ENCODE measurements around the gene MMP11. TPM values are rescaled to one million over a fixed set of nuclear protein-coding genes. Genes with fewer than 3 reads are reported as not detected.
A peak's percentile ranks its signal among the peaks of the same experiment; 100 is the strongest.

MMP11 gene
- total RNA-seq, 2 experiments from 2014 or later, result 0.27 to 0.50 TPM

GRCh38 chr22:23777776-23778576 lies 5.3 kb downstream of the MMP11 start:
- no peak overlapping the region for H3K4me3 Mint-ChIP-seq
- H3K27me3 Mint-ChIP-seq, result peaks cover 15% of the 10 kb centered on the region
- H3K4me1 Mint-ChIP-seq, result peaks cover 3% of the 10 kb centered on the region
- ChIA-PET POLR2A (no interaction called here), CTCF (interaction anchor here (0.6 to 1.2 kb wide), 3 partner anchors 9 to 172 kb away, joined by 3 to 5 read pairs (median 4); no protein-coding TSS in a partner anchor)
- no peak for DNase-seq
- no peaks in the 10 kb centered on the region for H3K9me3 Mint-ChIP-seq
- no peak overlapping the region for H3K27ac Mint-ChIP-seq
- no peaks in the 10 kb centered on the region for H3K36me3 Mint-ChIP-seq (ENCODE audit: low read depth)

- Mint-ChIP-seq H3K4me1 (no peaks in the 10 kb centered on the region), H3K36me3 (ENCODE audit: low read depth) (no peaks in the 10 kb centered on the region), H3K27ac (no peak overlapping the region), H3K4me3 (no peak overlapping the region), H3K27me3 (peaks cover 9% of the 10 kb centered on the region), H3K9me3 (no peaks in the 10 kb centered on the region)
- no peak for DNase-seq
- CTCF ChIA-PET, result interaction anchor here (0.6 to 1.2 kb wide), 3 partner anchors 10 to 173 kb away, joined by 3 to 5 read pairs (median 4); no protein-coding TSS in a partner anchor
- POLR2A ChIA-PET, result no interaction called here
Observed at GRCh38 chr22:23778577-23778900, 5.9 kb downstream of the MMP11 start.

GRCh38 chr22:23779083-23779482 lies 6.4 kb downstream of the MMP11 start:
- Mint-ChIP-seq H3K9me3 (no peaks in the 10 kb centered on the region), H3K27ac (no peak overlapping the region)
- CTCF ChIA-PET, result interaction anchor here (1.2 kb wide), 1 partner anchor 20 kb away, joined by 4 read pairs; no protein-coding TSS in a partner anchor

GRCh38 chr22:23779731-23780130 lies 7.1 kb downstream of the MMP11 start:
- POLR2A ChIA-PET, result no interaction called here
- H3K4me3 Mint-ChIP-seq, result no peak overlapping the region
- DNase-seq, result no peak
- H3K27ac Mint-ChIP-seq, result no peak overlapping the region
- no peaks in the 10 kb centered on the region for H3K36me3 Mint-ChIP-seq (ENCODE audit: low read depth)
- CTCF ChIA-PET, result interaction anchor here (1.0 kb wide), 1 partner anchor 9 kb away, joined by 3 read pairs; no protein-coding TSS in a partner anchor
- H3K27me3 Mint-ChIP-seq, result peaks cover 2% of the 10 kb centered on the region
- peaks cover 7% of the 10 kb centered on the region for H3K4me1 Mint-ChIP-seq
- H3K9me3 Mint-ChIP-seq, result no peaks in the 10 kb centered on the region

More at GRCh38 chr22:23779083-23779482, 6.4 kb downstream of the MMP11 start:
- peaks cover under 1% of the 10 kb centered on the region for H3K4me1 Mint-ChIP-seq
- DNase-seq, result no peak
- POLR2A ChIA-PET, result no interaction called here
- H3K4me3 Mint-ChIP-seq, result no peak overlapping the region
- H3K27me3 Mint-ChIP-seq, result peaks cover 8% of the 10 kb centered on the region
- no peaks in the 10 kb centered on the region for H3K36me3 Mint-ChIP-seq (ENCODE audit: low read depth)

DNA sequence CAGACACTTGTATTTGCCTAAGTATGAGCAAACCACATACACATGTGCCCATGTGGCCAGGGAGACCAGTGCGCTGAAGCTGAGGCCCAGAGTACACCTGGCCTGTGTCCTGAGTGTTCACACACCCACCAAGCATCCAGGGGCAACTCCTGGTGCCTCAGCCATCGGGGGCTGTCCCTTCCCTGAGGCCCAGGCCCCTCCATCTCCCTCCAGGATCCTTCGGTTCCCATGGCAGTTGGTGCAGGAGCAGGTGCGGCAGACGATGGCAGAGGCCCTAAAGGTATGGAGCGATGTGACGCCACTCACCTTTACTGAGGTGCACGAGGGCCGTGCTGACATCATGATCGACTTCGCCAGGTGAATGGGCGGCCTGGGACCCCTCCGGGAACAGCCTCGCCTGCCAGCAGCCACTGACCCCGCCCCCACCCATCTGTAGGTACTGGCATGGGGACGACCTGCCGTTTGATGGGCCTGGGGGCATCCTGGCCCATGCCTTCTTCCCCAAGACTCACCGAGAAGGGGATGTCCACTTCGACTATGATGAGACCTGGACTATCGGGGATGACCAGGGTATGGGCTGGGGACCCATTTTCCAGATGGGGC lies 7.6 kb downstream of the MMP11 start:
- CTCF ChIA-PET, result interaction anchor here (1.0 kb wide), 1 partner anchor 9 kb away, joined by 3 read pairs; no protein-coding TSS in a partner anchor
- Mint-ChIP-seq H3K4me1 (peaks cover 7% of the 10 kb centered on the region), H3K27me3 (peaks cover 2% of the 10 kb centered on the region), H3K36me3 (ENCODE audit: low read depth) (no peaks in the 10 kb centered on the region), H3K9me3 (no peaks in the 10 kb centered on the region), H3K27ac (no peak overlapping the region), H3K4me3 (no peak overlapping the region)
- DNase-seq, result no peak
- POLR2A ChIA-PET, result no interaction called here

- Mint-ChIP-seq H3K4me3 (no peak overlapping the region), H3K4me1 (peaks cover 11% of the 10 kb centered on the region), H3K27me3 (no peaks in the 10 kb centered on the region), H3K36me3 (ENCODE audit: low read depth) (no peaks in the 10 kb centered on the region), H3K9me3 (no peaks in the 10 kb centered on the region), H3K27ac (no peak overlapping the region)
- ChIA-PET POLR2A (no interaction called here), CTCF (no interaction called here)
- DNase-seq, result no peak
Observed at GRCh38 chr22:23781065-23781464, 8.4 kb downstream of the MMP11 start.

GRCh38 chr22:23781511-23782183 lies 9.0 kb downstream of the MMP11 start:
- DNase-seq, result no peak
- ChIA-PET POLR2A (no interaction called here), CTCF (no interaction called here)
- H3K9me3 Mint-ChIP-seq, result no peaks in the 10 kb centered on the region
- H3K27me3 Mint-ChIP-seq, result no peaks in the 10 kb centered on the region
- H3K4me1 Mint-ChIP-seq, result peaks cover 17% of the 10 kb centered on the region
- no peak overlapping the region for H3K27ac Mint-ChIP-seq
- H3K36me3 Mint-ChIP-seq (ENCODE audit: low read depth), result no peaks in the 10 kb centered on the region
- H3K4me3 Mint-ChIP-seq, result no peak overlapping the region

DNA sequence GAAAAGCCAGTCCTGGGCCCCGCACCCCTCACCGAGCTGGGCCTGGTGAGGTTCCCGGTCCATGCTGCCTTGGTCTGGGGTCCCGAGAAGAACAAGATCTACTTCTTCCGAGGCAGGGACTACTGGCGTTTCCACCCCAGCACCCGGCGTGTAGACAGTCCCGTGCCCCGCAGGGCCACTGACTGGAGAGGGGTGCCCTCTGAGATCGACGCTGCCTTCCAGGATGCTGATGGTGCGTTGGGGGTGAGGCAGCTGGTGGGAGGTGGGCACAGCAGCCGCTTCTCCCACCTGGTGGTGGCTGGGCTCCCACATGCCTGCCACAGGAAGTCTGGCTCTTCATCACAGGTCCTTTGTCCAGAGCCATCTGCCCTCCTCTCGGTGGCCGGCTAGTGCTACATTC lies 9.6 kb downstream of the MMP11 start:
- POLR2A ChIA-PET, result no interaction called here
- Mint-ChIP-seq H3K4me3 (no peak overlapping the region), H3K27me3 (no peaks in the 10 kb centered on the region), H3K36me3 (ENCODE audit: low read depth) (no peaks in the 10 kb centered on the region), H3K4me1 (peaks cover 18% of the 10 kb centered on the region), H3K27ac (no peak overlapping the region), H3K9me3 (no peaks in the 10 kb centered on the region)
- no peak for DNase-seq
- CTCF ChIA-PET, result no interaction called here

- no peak for DNase-seq
- no peaks in the 10 kb centered on the region for H3K36me3 Mint-ChIP-seq (ENCODE audit: low read depth)
- no peaks in the 10 kb centered on the region for H3K9me3 Mint-ChIP-seq
- no peaks in the 10 kb centered on the region for H3K27me3 Mint-ChIP-seq
- ChIA-PET POLR2A (no interaction called here), CTCF (no interaction called here)
- peaks cover 20% of the 10 kb centered on the region for H3K4me1 Mint-ChIP-seq
- H3K27ac Mint-ChIP-seq, result no peak overlapping the region
- H3K4me3 Mint-ChIP-seq, result no peak overlapping the region
Observed at GRCh38 chr22:23782703-23783102, 10.1 kb downstream of the MMP11 start.

DNA sequence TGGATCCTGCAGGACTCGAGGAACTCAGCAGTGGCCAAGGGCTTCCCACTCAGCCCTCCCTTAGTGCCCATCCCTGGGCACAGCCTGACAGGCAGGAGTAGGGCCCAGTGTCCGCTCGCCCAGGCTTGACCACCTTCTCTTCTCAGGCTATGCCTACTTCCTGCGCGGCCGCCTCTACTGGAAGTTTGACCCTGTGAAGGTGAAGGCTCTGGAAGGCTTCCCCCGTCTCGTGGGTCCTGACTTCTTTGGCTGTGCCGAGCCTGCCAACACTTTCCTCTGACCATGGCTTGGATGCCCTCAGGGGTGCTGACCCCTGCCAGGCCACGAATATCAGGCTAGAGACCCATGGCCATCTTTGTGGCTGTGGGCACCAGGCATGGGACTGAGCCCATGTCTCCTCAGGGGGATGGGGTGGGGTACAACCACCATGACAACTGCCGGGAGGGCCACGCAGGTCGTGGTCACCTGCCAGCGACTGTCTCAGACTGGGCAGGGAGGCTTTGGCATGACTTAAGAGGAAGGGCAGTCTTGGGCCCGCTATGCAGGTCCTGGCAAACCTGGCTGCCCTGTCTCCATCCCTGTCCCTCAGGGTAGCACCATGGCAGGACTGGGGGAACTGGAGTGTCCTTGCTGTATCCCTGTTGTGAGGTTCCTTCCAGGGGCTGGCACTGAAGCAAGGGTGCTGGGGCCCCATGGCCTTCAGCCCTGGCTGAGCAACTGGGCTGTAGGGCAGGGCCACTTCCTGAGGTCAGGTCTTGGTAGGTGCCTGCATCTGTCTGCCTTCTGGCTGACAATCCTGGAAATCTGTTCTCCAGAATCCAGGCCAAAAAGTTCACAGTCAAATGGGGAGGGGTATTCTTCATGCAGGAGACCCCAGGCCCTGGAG lies 10.9 kb downstream of the MMP11 start:
- no peak overlapping the region for H3K4me3 Mint-ChIP-seq
- H3K27me3 Mint-ChIP-seq, result no peaks in the 10 kb centered on the region
- no peaks in the 10 kb centered on the region for H3K9me3 Mint-ChIP-seq
- H3K27ac Mint-ChIP-seq, result peak overlapping the region; percentile 13
- peaks cover 28% of the 10 kb centered on the region for H3K4me1 Mint-ChIP-seq
- peaks cover 2% of the 10 kb centered on the region for H3K36me3 Mint-ChIP-seq (ENCODE audit: low read depth)
- no peak for DNase-seq
- POLR2A ChIA-PET, result interaction anchor here (0.6 kb wide), 2 partner anchors 30 to 560 kb away, joined by 3 to 8 read pairs; no protein-coding TSS in a partner anchor
- CTCF ChIA-PET, result interaction anchor here (1.0 kb wide), 1 partner anchor 66 kb away, joined by 3 read pairs; no protein-coding TSS in a partner anchor

DNA sequence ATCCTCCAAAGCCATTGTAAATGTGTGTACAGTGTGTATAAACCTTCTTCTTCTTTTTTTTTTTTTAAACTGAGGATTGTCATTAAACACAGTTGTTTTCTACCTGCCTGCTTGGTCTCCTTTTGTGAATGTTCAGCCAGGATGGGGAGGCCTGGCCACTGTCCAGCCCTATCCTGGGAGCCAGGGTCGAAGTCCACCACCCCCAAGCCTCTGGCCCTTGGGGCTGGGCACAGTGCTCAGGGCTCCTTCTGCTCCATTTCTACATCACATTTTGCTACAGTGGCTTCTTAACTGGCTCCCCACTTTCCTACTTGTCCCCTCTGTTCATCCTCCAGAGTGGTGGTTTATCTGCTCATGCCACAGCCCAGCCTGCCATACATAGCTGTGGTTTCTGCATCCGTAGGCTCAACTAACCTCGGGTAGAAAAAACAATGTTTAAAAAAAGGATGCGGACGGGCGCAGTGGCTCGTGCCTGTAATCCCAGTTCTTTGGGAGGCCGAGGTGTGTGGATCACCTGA lies 11.6 kb downstream of the MMP11 start:
- Mint-ChIP-seq H3K4me3 (no peak overlapping the region), H3K36me3 (ENCODE audit: low read depth) (peaks cover 2% of the 10 kb centered on the region), H3K27me3 (no peaks in the 10 kb centered on the region), H3K27ac (peak overlapping the region; percentile 60), H3K9me3 (no peaks in the 10 kb centered on the region), H3K4me1 (peaks cover 34% of the 10 kb centered on the region)
- ChIA-PET CTCF (interaction anchor here (1.0 kb wide), 1 partner anchor 66 kb away, joined by 3 read pairs; no protein-coding TSS in a partner anchor), POLR2A (interaction anchor here (0.6 kb wide), 2 partner anchors 29 to 560 kb away, joined by 3 to 8 read pairs; no protein-coding TSS in a partner anchor)
- DNase-seq, result no peak

DNA sequence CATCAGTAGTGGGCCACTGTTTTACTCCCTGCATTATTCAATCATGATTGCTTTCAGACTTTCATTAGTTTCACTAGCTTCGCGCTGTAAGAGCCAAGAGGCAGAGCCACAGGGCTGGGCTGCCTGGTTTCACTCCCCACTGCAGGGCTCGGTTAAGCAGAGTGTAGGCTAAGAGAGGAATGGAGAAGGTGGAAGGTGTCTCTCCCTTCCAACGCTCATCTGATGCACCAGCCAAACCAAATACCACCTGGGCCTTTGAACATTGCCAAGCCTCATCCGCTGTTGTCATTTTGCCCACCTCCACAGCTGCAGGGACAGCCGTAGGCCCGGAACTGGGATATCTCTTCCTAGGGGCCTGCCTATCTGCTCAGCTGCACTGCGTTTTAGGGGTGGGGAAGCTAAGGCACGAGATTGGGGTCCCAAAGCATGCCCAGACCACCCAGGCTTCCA lies 13.6 kb downstream of the MMP11 start:
- H3K9me3 Mint-ChIP-seq, result no peaks in the 10 kb centered on the region

More for the DNA sequence above, 13.6 kb downstream of the MMP11 start:
- DNase-seq, result no peak
- Mint-ChIP-seq H3K36me3 (ENCODE audit: low read depth) (peaks cover 6% of the 10 kb centered on the region), H3K4me3 (peak overlapping the region; percentile 89), H3K27me3 (no peaks in the 10 kb centered on the region), H3K27ac (peak overlapping the region; percentile 97), H3K4me1 (peaks cover 43% of the 10 kb centered on the region)
- ChIA-PET CTCF (interaction anchor here (0.9 to 1.4 kb wide), 2 partner anchors 18 to 20 kb away, joined by 3 to 5 read pairs; partner anchors contain the start of gene CHCHD10), POLR2A (no interaction called here)

Measured in activated CD4-positive, alpha-beta T cell treated with anti-CD3 and anti-CD28 coated beads, Interleukin-2, amount 10 ng/mL, durations not matched to agents 7 days and 5 days (primary cell).